Ramos (cell line): ENCODE measurements around the gene MSH2.
"Not testable (repeated sequence)": the region's sequence is repeated elsewhere in the genome, so short reads cannot be mapped to it uniquely, and the experiment has no call there.

Source experiments
- in situ Hi-C: fragments of 300-500 bp; cut with MboI; formaldehyde crosslinking; loops from one replicate; pipeline ENCODE4 v1.14.3; 2022; ENCODE audit warnings: low sequenced_read_pairs; ENCODE audit not compliant: unreplicated experiment

Gene MSH2

GRCh38 chr2:47402805-47403608, at the start of gene MSH2:
MSH2 (plus strand) TSS chr2:47403156; CDS start chr2:47403192, 36 bp downstream.
- in situ Hi-C loops: no loop called here

DNA sequence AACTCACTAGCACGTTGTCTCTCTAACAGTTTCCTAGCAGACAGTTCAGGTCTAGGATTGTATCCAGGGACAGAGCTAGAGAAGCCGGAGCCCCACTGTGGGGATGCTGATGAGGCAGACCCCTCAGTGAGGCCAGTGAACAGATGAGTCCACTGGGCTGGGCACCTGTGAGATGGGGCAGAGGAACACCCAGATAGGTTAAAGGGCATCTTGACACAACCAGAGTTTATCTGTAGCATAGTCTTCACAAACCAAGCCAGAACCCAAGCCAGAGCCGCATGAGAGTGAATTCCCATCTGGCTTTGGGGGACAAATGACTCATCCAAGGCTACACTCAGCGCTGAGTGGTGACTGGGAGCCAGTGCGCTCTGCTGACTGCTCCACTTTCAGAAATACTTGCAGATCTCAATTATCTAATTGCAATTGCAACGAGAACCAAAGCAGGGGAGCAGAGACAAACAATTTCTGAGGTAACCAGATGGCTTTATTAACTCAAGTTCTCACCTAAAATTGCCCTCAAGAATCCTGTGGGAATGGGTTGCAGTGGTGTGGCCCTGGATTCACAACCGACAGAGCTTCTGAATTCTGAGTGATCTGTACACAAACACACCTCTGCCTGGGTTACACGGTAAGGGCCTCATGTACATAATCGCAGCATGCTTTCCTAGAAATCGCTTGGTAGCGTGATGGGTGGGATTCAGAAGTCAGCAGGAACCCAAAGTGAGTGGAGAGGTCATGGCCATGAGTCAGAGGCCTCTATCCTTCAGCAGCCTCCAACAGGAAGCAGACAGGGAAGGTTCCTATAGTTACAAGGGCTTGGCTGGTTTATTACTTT, 48.7 kb upstream of the MSH2 start:
- in situ Hi-C loops: no loop called here

GRCh38 chr2:47354848-47355204, 48.1 kb upstream of the MSH2 start:
- in situ Hi-C loops: no loop called here

GRCh38 chr2:47357483-47357882, 45.5 kb upstream of the MSH2 start:
- in situ Hi-C loops: no loop called here

DNA sequence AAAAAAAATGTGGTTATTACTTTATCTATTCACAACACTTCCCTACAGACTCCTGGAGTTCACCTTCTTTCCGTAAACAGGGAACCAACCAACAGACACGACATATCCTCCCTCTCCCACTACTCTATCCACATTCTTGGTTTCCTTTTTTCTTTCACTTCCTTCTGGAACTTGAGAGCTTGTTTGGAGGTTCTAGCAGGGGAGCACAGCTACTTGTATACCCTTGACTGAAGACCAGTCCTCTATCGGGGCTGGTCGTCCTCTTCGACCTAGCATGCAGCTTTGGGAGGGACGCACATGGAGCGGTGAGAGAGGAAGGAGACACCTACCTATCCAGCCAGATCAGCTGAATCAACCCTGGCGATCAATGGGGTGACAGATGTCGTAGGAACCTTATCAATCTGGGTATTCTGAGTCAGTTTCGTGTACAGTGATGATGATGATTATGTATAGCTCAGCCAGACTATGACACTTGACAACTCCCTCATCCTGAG, 43.5 kb upstream of the MSH2 start:
- in situ Hi-C loops: no loop called here

DNA sequence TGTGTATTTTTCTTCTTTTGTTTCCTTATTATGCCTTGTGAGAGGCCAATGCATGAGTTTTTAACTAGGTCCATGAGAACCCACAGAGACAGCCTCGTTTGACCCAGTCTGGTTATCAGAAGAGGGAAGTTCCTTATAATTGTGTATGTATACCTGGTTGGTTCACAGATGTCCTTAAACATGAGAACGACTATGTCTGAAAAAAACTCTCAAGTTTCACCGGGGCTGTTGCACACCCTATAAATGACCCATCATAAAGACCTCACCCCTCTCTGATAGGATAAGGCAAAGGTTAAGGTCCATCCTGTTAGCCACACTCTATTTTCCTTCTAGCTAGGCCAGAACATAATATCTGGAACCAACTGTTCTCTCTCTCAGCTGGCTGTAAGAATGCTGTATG, 42.7 kb upstream of the MSH2 start:
- in situ Hi-C loops: no loop called here

DNA sequence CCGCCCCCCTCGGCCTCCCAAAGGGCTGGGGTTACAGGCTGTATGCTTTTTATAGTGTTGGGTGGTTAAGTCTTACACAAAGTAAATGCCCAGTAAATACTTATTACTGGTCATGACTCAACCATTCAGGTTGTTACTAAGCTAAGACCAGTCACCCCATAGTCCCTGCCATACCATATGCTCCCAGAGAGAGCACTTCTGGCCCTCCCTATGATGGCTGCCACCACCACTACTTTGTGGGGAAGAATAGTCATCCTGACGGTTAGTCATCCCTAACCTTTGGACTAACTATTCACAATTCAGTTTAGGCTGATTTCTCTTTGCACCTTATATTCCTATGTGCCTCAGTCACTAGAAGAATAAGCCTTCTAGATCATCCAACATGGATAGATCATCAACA, 42.0 kb upstream of the MSH2 start:
- in situ Hi-C loops: no loop called here

DNA sequence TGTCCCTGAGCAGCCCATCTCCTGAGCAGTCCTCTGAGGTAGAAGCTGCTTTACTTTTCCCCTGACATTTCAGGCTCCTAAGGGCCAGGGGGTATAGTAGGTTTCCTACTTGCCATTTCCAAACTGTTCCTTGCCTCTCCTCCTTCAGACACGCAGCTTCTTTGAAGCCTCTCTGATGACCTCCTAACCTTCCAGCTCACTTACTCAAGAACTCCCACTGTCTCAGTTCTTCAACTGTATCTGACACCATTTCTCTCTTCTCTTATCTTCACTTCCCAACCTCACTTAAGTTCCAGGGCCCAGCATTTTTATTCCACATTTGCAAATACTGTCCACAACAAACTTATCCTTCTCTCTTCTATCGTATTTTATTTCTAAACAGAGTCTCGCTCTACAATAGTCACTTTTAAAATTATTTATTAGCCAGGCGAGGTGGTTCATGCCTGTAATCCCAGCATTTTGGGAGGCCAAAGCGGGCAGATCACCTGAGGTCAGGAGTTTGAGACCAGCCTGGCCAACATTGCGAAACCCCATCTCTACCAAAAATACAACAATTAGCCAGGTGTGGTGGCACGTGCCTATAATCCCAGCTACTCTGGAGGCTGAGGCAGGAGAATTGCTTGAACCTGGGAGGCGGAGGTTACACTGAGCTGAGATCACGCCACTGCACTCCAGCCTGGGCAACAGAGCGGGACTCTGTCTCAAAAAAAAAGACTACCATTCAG, 41.3 kb upstream of the MSH2 start:
- in situ Hi-C loops: not testable (repeated sequence)

GRCh38 chr2:47373747-47374146, 29.2 kb upstream of the MSH2 start:
- in situ Hi-C loops: no loop called here

DNA sequence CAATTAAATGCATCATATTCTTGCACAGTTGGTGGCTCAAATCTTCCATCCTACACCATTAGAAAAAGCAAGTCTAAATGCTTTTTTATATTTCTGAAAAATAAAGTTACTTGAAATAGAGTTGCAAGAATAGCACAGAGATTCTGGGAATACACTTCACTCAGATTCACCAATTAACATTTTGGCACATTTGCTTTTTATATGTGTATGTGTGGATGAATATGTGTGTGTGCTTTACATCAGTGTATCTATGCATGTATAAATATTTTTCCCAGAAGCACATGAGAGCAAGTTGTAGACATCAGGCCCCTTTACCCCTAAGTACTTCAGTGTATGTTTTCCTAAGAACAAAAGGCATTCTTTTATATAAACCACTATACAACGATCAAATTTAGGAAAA, 27.6 kb upstream of the MSH2 start:
- in situ Hi-C loops: no loop called here

- in situ Hi-C loops: no loop called here
These were observed 23.6 kb upstream of the MSH2 start for GRCh38 chr2:47379384-47379783.

- in situ Hi-C loops: no loop called here
These were observed 21.5 kb upstream of the MSH2 start for GRCh38 chr2:47381408-47381807.

- in situ Hi-C loops: loop anchor here (5.0 kb wide), 1 partner anchor 49 kb away; no protein-coding TSS in a partner anchor
These were observed 16.4 kb upstream of the MSH2 start for GRCh38 chr2:47386551-47386950.

DNA sequence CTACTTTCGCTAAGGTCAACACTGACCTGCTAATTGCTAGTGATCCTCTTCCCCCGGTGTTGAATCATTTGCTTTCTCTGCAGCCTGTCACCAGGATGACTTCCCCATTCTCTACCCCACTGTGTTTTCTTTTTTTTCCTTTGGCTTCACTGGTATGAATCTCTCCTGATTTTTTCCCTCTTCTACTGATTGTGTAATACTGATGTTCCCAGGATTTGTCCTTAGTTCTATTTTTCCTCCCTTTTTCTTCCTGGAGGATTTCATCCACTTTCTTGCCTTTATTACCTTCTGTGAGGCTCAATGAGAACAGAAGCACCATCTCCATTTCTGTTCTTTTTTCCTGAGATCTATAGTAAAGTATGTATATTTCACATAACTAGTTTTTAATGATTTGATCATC, 14.1 kb upstream of the MSH2 start:
- in situ Hi-C loops: loop anchor here (5.0 kb wide), 1 partner anchor 52 kb away; no protein-coding TSS in a partner anchor

DNA sequence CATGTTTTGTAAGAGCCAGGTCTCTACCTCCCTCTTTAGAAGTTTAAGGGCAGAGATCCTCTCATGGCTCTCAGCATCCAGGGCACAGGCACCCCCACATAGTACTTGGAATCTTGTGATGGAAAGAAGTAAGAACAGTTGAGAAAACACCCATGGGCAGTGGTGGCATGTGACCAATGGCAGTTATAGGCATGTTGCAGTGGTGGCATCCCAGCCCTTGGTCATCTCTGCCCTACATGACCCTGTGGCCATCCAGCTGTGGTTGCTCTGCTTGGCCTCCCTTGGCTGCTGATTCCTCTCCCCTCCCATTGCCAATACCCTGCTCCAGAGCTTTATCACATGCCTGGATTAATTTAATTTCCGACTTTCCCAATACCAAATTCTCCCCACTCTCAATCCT, 13.3 kb upstream of the MSH2 start:
- in situ Hi-C loops: loop anchor here (5.0 kb wide), 1 partner anchor 52 kb away; no protein-coding TSS in a partner anchor

DNA sequence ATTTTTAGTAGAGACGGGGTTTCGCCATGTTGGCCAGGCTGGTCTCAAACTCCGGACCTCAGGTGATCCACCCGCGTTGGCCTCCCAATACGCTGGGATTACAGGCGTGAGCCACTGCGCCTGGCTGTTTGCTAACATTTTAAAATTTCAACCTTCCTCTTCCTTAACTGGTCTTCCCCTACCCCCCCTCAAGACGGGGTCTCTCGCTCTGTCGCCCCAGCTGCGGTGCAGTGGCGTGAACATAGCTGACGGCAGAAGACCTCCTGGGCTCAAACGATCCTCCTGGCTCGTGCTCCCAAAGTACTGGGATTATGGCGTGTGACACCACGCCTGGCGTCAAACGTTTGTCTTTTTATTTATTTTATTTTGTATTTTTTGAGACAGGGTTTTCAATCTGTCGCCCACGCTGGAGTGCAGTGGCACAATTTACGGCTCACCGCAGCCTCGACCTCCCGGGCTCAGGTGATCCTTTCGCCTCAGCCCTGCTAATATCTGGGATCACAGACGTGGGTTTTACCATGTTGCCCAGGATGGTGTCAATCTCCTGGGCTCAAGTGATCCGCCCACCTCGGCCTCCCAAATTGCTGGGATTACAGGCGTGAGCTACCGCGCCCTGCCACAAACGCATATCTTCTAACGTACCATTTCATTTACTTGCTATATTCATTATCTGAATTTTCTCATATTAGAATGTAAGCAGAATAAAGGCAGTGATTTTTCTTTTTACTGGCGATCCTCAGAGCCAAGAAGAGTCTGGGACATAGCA, 984 bp upstream of the MSH2 start:
- in situ Hi-C loops: no loop called here

- in situ Hi-C loops: no loop called here
These were observed 476 bp upstream of the MSH2 start for GRCh38 chr2:47402555-47402804.

- in situ Hi-C loops: no loop called here
These were observed 745 bp downstream of the MSH2 start for GRCh38 chr2:47403609-47404193.

DNA sequence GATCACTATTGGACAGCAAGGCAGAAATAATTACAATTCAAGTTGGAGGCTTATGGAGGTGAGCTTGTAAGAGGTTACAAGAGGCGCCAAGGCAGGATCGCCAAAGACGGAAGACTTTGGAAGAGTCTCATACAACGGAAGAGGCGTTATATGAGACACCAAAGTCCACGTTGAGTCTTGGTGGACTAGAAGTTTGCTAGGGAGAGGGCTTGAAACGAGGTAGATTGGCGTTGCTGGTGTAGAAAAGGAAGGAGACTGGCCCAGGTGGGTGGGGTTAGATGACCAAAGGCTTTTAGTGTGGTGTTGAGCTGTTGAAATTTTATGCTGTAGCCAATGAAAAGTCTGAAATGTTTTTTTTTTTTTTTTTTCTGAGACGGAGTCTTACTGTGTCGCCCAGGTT, 1.4 kb downstream of the MSH2 start:
- in situ Hi-C loops: no loop called here

GRCh38 chr2:47405757-47406156, 2.8 kb downstream of the MSH2 start:
- in situ Hi-C loops: no loop called here
